Osteocyte (in vitro differentiated cells): ENCODE measurements around the gene ZNF462. TPM values are rescaled to one million over a fixed set of nuclear protein-coding genes. Genes with fewer than 3 reads are reported as not detected.
A peak's percentile ranks its signal among the peaks of the same experiment; 100 is the strongest.

ENCODE experiments used
- DNase-seq: peaks from one replicate; pipeline ENCODE4 v3.0.0; 2021; ENCODE audit warnings: mixed read lengths; ENCODE audit not compliant: unreplicated experiment; ENCODE audit errors: extremely low spot score
- H3K27ac Mint-ChIP-seq: one replicate; pipeline ENCODE4 v1.8.0; 2021; ENCODE audit warnings: mild to moderate bottlenecking, mixed read lengths; ENCODE audit not compliant: unreplicated experiment
- H3K27me3 Mint-ChIP-seq: one replicate; pipeline ENCODE4 v1.8.0; 2021; ENCODE audit warnings: mixed read lengths; ENCODE audit not compliant: unreplicated experiment
- H3K36me3 Mint-ChIP-seq: one replicate; pipeline ENCODE4 v1.8.0; 2021; ENCODE audit warnings: mixed read lengths; ENCODE audit not compliant: unreplicated experiment
- H3K4me1 Mint-ChIP-seq: one replicate; pipeline ENCODE4 v1.8.0; 2021; ENCODE audit warnings: mixed read lengths; ENCODE audit not compliant: unreplicated experiment
- H3K4me3 Mint-ChIP-seq: one replicate; pipeline ENCODE4 v1.8.0; 2021; ENCODE audit warnings: mild to moderate bottlenecking, moderate library complexity, mixed read lengths; ENCODE audit not compliant: unreplicated experiment
- H3K9me3 Mint-ChIP-seq: one replicate; pipeline ENCODE4 v1.8.0; 2021; ENCODE audit warnings: mixed read lengths; ENCODE audit not compliant: unreplicated experiment
- total RNA-seq: library from RNA; stranded (reverse); gene quantifications from 2 replicates; pipeline ENCODE4 v1.2.1, GENCODE V29; 2021
- TF ChIP-seq, protein P1 (sequence below): fragments of 200-600 bp; sonication (generic); IDR thresholded peaks from 2 replicates; pipeline ENCODE4 v1.5.0; 2021; ENCODE audit warnings: antibody characterized with exemption, mild to moderate bottlenecking, moderate library complexity

ZNF462 gene
- total RNA-seq, 1 donor from 2014 or later: 55.0 TPM

DNA sequence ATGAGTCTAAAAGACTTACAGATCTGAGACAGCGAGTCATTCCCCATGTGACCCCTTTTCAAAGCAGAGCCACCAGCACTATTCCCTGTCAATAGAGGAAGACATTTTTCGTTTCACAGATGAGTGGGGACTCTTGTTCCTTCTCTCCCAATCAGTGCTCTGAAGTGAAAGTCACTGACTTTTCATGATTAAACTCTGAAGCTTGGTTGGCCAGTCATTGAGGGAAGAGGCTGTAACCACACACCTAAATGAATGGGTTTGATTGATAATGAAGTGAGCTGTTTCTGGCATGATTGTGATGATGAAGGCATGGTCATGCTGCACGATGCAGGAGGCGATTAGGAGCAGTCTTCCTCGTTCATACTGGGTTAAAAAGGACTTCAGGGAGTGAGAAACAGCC, 171.9 kb downstream of the ZNF462 start:
- peaks cover 32% of the 10 kb centered on the region for H3K27me3 Mint-ChIP-seq
- TF ChIP-seq, protein P1, sequence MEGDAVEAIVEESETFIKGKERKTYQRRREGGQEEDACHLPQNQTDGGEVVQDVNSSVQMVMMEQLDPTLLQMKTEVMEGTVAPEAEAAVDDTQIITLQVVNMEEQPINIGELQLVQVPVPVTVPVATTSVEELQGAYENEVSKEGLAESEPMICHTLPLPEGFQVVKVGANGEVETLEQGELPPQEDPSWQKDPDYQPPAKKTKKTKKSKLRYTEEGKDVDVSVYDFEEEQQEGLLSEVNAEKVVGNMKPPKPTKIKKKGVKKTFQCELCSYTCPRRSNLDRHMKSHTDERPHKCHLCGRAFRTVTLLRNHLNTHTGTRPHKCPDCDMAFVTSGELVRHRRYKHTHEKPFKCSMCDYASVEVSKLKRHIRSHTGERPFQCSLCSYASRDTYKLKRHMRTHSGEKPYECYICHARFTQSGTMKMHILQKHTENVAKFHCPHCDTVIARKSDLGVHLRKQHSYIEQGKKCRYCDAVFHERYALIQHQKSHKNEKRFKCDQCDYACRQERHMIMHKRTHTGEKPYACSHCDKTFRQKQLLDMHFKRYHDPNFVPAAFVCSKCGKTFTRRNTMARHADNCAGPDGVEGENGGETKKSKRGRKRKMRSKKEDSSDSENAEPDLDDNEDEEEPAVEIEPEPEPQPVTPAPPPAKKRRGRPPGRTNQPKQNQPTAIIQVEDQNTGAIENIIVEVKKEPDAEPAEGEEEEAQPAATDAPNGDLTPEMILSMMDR: no peak
- H3K4me3 Mint-ChIP-seq: no peak overlapping the region
- H3K36me3 Mint-ChIP-seq: no peaks in the 10 kb centered on the region
- no peak for DNase-seq
- no peaks in the 10 kb centered on the region for H3K9me3 Mint-ChIP-seq
- H3K27ac Mint-ChIP-seq: no peak overlapping the region
- H3K4me1 Mint-ChIP-seq: peaks cover 6% of the 10 kb centered on the region

DNA sequence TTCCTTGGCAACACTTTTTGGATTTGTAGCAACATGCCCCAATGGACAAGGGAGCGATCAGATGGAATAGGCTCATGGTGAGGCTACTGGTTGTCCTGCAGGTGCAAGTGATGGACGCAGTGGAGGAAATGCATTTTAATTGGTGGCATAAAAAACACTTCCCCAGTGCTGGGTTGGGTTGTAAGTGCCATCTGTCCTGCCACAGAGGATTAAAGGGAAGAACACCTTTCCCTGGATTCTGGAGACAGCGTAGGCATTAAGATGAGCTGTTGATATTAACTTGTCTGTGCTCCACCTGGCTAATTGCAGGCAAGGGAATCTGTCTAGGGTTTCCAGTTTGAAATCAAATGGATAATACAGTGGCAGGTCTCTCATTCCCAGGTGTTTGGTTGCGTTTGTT, 173.4 kb downstream of the ZNF462 start:
- H3K9me3 Mint-ChIP-seq: no peaks in the 10 kb centered on the region
- no peak overlapping the region for H3K4me3 Mint-ChIP-seq
- peaks cover 26% of the 10 kb centered on the region for H3K27me3 Mint-ChIP-seq
- H3K36me3 Mint-ChIP-seq: no peaks in the 10 kb centered on the region
- H3K4me1 Mint-ChIP-seq: peaks cover 9% of the 10 kb centered on the region
- H3K27ac Mint-ChIP-seq: no peak overlapping the region
- DNase-seq: no peak
- TF ChIP-seq, protein P1: no peak

DNA sequence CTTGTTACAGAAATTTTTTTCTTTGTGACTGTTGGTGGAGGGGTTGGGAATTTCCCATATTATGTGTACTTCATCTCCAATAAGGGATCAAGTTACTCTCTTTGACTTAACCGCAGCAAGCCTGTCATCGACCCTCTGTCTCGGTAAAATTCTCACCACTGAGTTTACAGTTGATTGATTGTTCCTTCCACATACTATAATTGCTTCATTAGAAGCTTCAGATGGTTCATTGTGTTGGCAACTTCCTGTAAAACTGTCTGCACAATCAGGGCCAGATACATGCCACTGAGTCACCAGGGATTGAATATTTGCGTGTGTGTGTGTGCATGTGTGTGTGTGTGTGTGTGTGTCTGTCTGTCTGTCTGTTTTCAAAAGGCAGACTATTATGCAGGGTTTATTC, 176.6 kb downstream of the ZNF462 start:
- DNase-seq: no peak
- H3K4me3 Mint-ChIP-seq: no peak overlapping the region
- H3K27ac Mint-ChIP-seq: no peak overlapping the region
- H3K4me1 Mint-ChIP-seq: peaks cover 9% of the 10 kb centered on the region
- peaks cover 10% of the 10 kb centered on the region for H3K27me3 Mint-ChIP-seq
- H3K9me3 Mint-ChIP-seq: no peaks in the 10 kb centered on the region
- no peaks in the 10 kb centered on the region for H3K36me3 Mint-ChIP-seq
- TF ChIP-seq, protein P1: no peak

DNA sequence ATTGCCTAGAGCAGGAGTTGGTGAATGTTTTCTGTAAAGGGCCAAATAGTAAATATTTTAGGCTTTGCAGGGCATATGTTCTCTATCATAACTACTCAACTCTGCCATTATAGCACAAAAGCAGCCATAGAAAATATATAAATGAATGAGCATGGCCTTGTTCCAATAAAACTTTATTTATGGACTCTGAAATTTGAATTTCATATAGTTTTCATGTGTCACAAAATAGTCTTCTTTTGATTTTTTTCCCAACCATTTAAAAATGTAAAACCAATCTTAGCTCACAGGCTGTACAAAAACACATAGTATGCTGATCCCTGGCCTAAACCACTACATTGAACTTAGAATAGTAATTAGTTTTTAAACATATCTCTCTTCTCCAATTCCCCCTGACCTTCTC, 179.6 kb downstream of the ZNF462 start:
- no peaks in the 10 kb centered on the region for H3K27me3 Mint-ChIP-seq
- no peak for DNase-seq
- TF ChIP-seq, protein P1: no peak
- no peaks in the 10 kb centered on the region for H3K36me3 Mint-ChIP-seq
- no peaks in the 10 kb centered on the region for H3K9me3 Mint-ChIP-seq
- H3K27ac Mint-ChIP-seq: no peak overlapping the region
- H3K4me3 Mint-ChIP-seq: no peak overlapping the region
- H3K4me1 Mint-ChIP-seq: peaks cover 12% of the 10 kb centered on the region

DNA sequence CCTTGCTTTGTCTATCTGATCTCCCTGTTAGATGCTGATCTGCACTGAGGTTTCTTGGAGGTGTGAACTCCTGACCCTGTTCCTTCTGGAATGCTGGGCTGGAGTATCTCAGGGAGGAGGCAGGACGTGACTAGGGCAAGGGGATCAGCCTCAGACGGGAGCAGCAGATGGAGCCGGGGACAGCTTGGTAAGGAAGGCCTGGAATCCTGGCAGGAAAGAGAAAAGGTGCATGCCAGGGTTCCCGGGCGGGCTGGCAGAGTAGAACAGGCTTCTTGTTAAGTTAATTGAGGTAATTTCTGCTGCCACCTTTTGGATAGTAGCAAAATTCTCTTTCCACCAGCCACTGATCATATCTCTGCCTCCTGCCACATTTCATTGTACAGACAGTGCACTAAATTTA, 180.9 kb downstream of the ZNF462 start:
- TF ChIP-seq, protein P1: peak; percentile 15
- H3K36me3 Mint-ChIP-seq: no peaks in the 10 kb centered on the region
- H3K9me3 Mint-ChIP-seq: no peaks in the 10 kb centered on the region
- H3K4me3 Mint-ChIP-seq: no peak overlapping the region
- H3K27me3 Mint-ChIP-seq: no peaks in the 10 kb centered on the region
- no peak for DNase-seq
- H3K27ac Mint-ChIP-seq: no peak overlapping the region
- H3K4me1 Mint-ChIP-seq: peaks cover 23% of the 10 kb centered on the region
